ENCODE results near the gene NDUFV2. TPM values are rescaled to one million over a fixed set of nuclear protein-coding genes. Genes with fewer than 3 reads are reported as not detected.

NDUFV2 gene
- total and polyA plus RNA-seq, 2 of the 13 experiments (the other 11 are each of a cell fraction or from before 2014, with no cell fraction given), result 216 to 299 TPM

GRCh38 chr18:9106800-9107584, 4.5 kb downstream of the NDUFV2 start:
- no TSS peak for BruUV-seq (replicated peaks)
- Histone ChIP-seq H2AFZ (ENCODE audit: low read length) (no peak overlapping the region), H3K9ac (ENCODE audit: insufficient read depth, low read depth, low read length) (peak overlapping the region; percentile 96; the same call in 1 of the 2 replicates), H4K20me1 (ENCODE audit: insufficient read depth, low read length) (peaks cover 72% of the 10 kb centered on the region), H3K27me3 (ENCODE audit: control insufficient read depth in 1 of 2, insufficient read depth in 2 of 2, low read length in 2 of 2) (no peaks in the 10 kb centered on the region; a peak in 1 of 5 replicates), H3K79me2 (ENCODE audit: insufficient read depth, low read length) (peaks cover 94% of the 10 kb centered on the region), H3K4me1 (ENCODE audit: insufficient read depth, low read length) (peaks cover 73% of the 10 kb centered on the region), H3K36me3 (replicated peaks in 1 of 2; ENCODE audit: control insufficient read depth in 1 of 2, insufficient read depth in 2 of 2, low read length in 2 of 2) (peaks cover 0 to 12% of the 10 kb centered on the region in 2 experiments; a peak in 2 of 5 replicates), H3K4me3 (replicated peaks in 1 of 3; ENCODE audit: insufficient read depth in 1 of 3, low read depth in 2 of 3, low read length in 3 of 3) (peak overlapping the region; percentile 2 to 15 (median 4); a peak in 3 of 6 replicates), H3K27ac (ENCODE audit: extremely low read length, insufficient read depth, low read length) (peak overlapping the region; percentile 92), H3K4me2 (ENCODE audit: low read depth, low read length) (peak overlapping the region; percentile 72), H3K9me3 (ENCODE audit: low read length) (no peaks in the 10 kb centered on the region)
- ChIA-PET POLR2A (interaction anchor here (5.7 kb wide), 1 partner anchor 29 kb away, joined by 71 read pairs; the partner anchor contains the start of gene ANKRD12), CTCF (ENCODE audit: low intra/inter-chr PET ratio, low total read pairs) (no interaction called here)
- intact Hi-C loops (cut with micrococcal nuclease; ENCODE audit: unreplicated experiment) (no loop called here), in situ Hi-C loops (cut with HindIII; ENCODE audit: extremely low pct_ligation_motif_present, low pct_unique_long_range_greater_than_20kb) (no loop called here)
- DNase-seq (ENCODE audit: low spot score) (no peak), FAIRE-seq (no peak), ATAC-seq (no peak)
- no peak for TF ChIP-seq ZNF432 (CRISPR knock-in tag; IDR thresholded peaks at IDR 0.05; ENCODE audit: borderline replicate concordance)
- TF ChIP-seq ZNF883 (CRISPR knock-in tag; IDR thresholded peaks at IDR 0.05; ENCODE audit: not compliant biosample characterization), result no peak
- TF ChIP-seq ISL2 (CRISPR knock-in tag; IDR thresholded peaks at IDR 0.05), result no peak
- TF ChIP-seq PRDM10 (CRISPR knock-in tag; IDR thresholded peaks at IDR 0.05; ENCODE audit: low read depth), result no peak
- TF ChIP-seq MAFK (conservative IDR thresholded peaks at IDR 0.05 in 1 of 2, IDR thresholded peaks at IDR 0.05 in 1 of 2; ENCODE audit: low read length in 2 of 2), result peak; percentile 14 to 42; a peak in 1 of 4 replicates
- TF ChIP-seq ATF2 (CRISPR knock-in tag; IDR thresholded peaks at IDR 0.05), result no peak
- no peak for TF ChIP-seq REPIN1 (CRISPR knock-in tag; IDR thresholded peaks at IDR 0.05; ENCODE audit: borderline replicate concordance, low read depth)
- no peak for TF ChIP-seq ZNF234 (CRISPR knock-in tag; conservative IDR thresholded peaks at IDR 0.05)
- no peak for TF ChIP-seq ATAD3A (CRISPR knock-in tag; IDR thresholded peaks at IDR 0.05)
- no peak for TF ChIP-seq ARID5B (CRISPR knock-in tag; IDR thresholded peaks at IDR 0.05)
- TF ChIP-seq MAFF (IDR thresholded peaks at IDR 0.05; ENCODE audit: low read depth, low read length), result 0 out of 2 replicates have a peak, but pooled peaks have one; percentile 14
- TF ChIP-seq BCL6 (CRISPR knock-in tag; IDR thresholded peaks at IDR 0.05), result no peak
- WGBS (ENCODE audit: low lambda C conversion rate), result 70% methylated on average over 4 of the region's 4 CpGs
